GM12878 (cell line): Measurements from ENCODE around the gene HAPLN2. TPM values are rescaled to one million over a fixed set of nuclear protein-coding genes. Genes with fewer than 3 reads are reported as not detected.

Experiments used
- ATAC-seq: fragments of 200-7000 bp; cut with Tn5 transposase; 3 replicates; pipeline ENCODE4 v1.9.1; 2020; ENCODE audit warnings: mild to moderate bottlenecking, moderate library complexity
- BruUV-seq: library from RNA; stranded (reverse); fragments of 400-500 nt; replicated peaks from 2 replicates; lab custom pipeline; 2021; lab: Mats Ljungman, UMichigan
- CTCF ChIA-PET: fragments of 300-600 bp; sonication (Branson Sonifier 250); formaldehyde crosslinking; extraction: SDS; loops from one replicate; lab custom pipeline; 2021; ENCODE audit warnings: inconsistent platforms; lab: Yijun Ruan, JAX
- POLR2A ChIA-PET: fragments of 350-600 bp; formaldehyde crosslinking; extraction: SDS; loops from one replicate; lab custom pipeline; 2021; ENCODE audit warnings: inconsistent platforms; lab: Charles Lee
- RAD21 ChIA-PET: fragments of 300-600 bp; sonication (Branson Sonifier 250); formaldehyde crosslinking; loops from one replicate; lab custom pipeline; 2023; ENCODE audit warnings: antibody characterized with exemption; ENCODE audit not compliant: unreplicated experiment; lab: Charles Lee
- SMC1A ChIA-PET: fragments of 300-600 bp; sonication (Branson Sonifier 250); formaldehyde crosslinking; loops from one replicate; lab custom pipeline; 2023; ENCODE audit not compliant: unreplicated experiment, uncharacterized antibody; lab: Charles Lee
- DNase-seq: peaks from one replicate; pipeline ENCODE4 v3.0.0-alpha.2; 2011; ENCODE audit warnings: low read depth, low spot score
- FAIRE-seq: peaks from 3 replicates; lab custom pipeline; 2011; peaks lifted over from hg19 to GRCh38; lab: Jason Lieb, UNC
- H2AFZ ChIP-seq: 2 replicates; pipeline ENCODE4 v1.6.0; 2011; ENCODE audit warnings: low read depth, low read length, control low read depth; ENCODE audit not compliant: control insufficient read depth
- H3K27ac ChIP-seq: 2 replicates; pipeline ENCODE4 v1.5.1; 2011; ENCODE audit warnings: control low read depth; ENCODE audit not compliant: control insufficient read depth, insufficient read depth
- H3K27me3 ChIP-seq, 2 experiments: replicated peaks in 1 of 2; 2 replicates each; pipeline versions ENCODE4 v1.6.0 to v1.6.1; 2011; ENCODE audit warnings: low read length in 1 of 2; ENCODE audit not compliant: control insufficient read depth in 2 of 2, insufficient read depth in 2 of 2
- H3K36me3 ChIP-seq, 2 experiments: 2 replicates each; pipeline ENCODE4 v1.5.1; 2011; ENCODE audit warnings: low read length in 1 of 2; ENCODE audit not compliant: control insufficient read depth in 2 of 2, insufficient read depth in 2 of 2
- H3K4me1 ChIP-seq: 2 replicates; pipeline ENCODE4 v1.6.1; 2011; ENCODE audit warnings: mild to moderate bottlenecking, low read length, moderate library complexity, mixed read lengths; ENCODE audit not compliant: control insufficient read depth, insufficient read depth
- H3K4me2 ChIP-seq: 2 replicates; pipeline ENCODE4 v1.6.0; 2011; ENCODE audit warnings: control low read depth; ENCODE audit not compliant: control insufficient read depth, insufficient read depth
- H3K4me3 ChIP-seq: fragments of 200-600 bp; sonication (generic); 2 replicates; pipeline ENCODE4 v1.5.1; 2016
- H3K79me2 ChIP-seq: 2 replicates; pipeline ENCODE4 v1.6.0; 2011; ENCODE audit warnings: low read length; ENCODE audit not compliant: control insufficient read depth, insufficient read depth
- H3K9ac ChIP-seq: 2 replicates; pipeline ENCODE4 v1.8.0; 2011; ENCODE audit warnings: low read length, control low read depth, mixed read lengths; ENCODE audit not compliant: control insufficient read depth, insufficient read depth
- H3K9me3 ChIP-seq: replicated peaks from 3 replicates; pipeline ENCODE4 v1.5.1; 2011; ENCODE audit warnings: mild to moderate bottlenecking, low read length; ENCODE audit not compliant: control insufficient read depth, insufficient read depth
- H4K20me1 ChIP-seq: 2 replicates; pipeline ENCODE4 v1.6.0; 2011; ENCODE audit not compliant: control insufficient read depth, insufficient read depth
- CHD2 ChIP-seq: IDR thresholded peaks from 2 replicates; pipeline ENCODE4 v1.6.1; 2011; ENCODE audit warnings: low read depth, low read length, improper control_type of control experiment, borderline replicate concordance
- NR2F1 ChIP-seq: fragments of 450-650 bp; conservative IDR thresholded peaks from 2 replicates; pipeline ENCODE4 v1.6.1; 2017; ENCODE audit warnings: mild to moderate bottlenecking
- PAX5 ChIP-seq: IDR thresholded peaks from 2 replicates; pipeline ENCODE4 v1.6.1; 2011; ENCODE audit warnings: low read depth, low read length, borderline replicate concordance
- RAD51 ChIP-seq: fragments of 450-650 bp; IDR thresholded peaks from 2 replicates; pipeline ENCODE4 v1.6.1; 2016; ENCODE audit warnings: moderate library complexity, mild to moderate bottlenecking, inconsistent platforms
- SMAD1 ChIP-seq: fragments of 450-650 bp; IDR thresholded peaks from 2 replicates; pipeline ENCODE4 v1.6.1; 2018; ENCODE audit warnings: mild to moderate bottlenecking, low read depth; ENCODE audit not compliant: partially characterized antibody
- SREBF2 ChIP-seq: IDR thresholded peaks from 2 replicates; pipeline ENCODE4 v1.6.1; 2012; ENCODE audit warnings: mild to moderate bottlenecking, low read length
- SUZ12 ChIP-seq: fragments of 200-600 bp; sonication (generic); IDR thresholded peaks from one replicate; pipeline ENCODE4 v1.6.1; 2018; ENCODE audit warnings: antibody characterized with exemption, mild to moderate bottlenecking; ENCODE audit not compliant: unreplicated experiment
- ZBED1 ChIP-seq: IDR thresholded peaks from 2 replicates; pipeline ENCODE4 v1.6.1; 2016; ENCODE audit warnings: borderline replicate concordance
- ZNF217 ChIP-seq: fragments of 450-650 bp; IDR thresholded peaks from 2 replicates; pipeline ENCODE4 v1.6.1; 2017; ENCODE audit warnings: antibody characterized with exemption, mild to moderate bottlenecking
- ZZZ3 ChIP-seq: IDR thresholded peaks from 2 replicates; pipeline ENCODE4 v1.6.1; 2011; ENCODE audit warnings: low read depth; ENCODE audit not compliant: control insufficient read depth, insufficient read length
- WGBS: methylation state at CpG from one replicate; pipeline ENCODE4 v1.1.6; 2016; ENCODE audit warnings: low lambda C conversion rate; ENCODE audit not compliant: insufficient replicate concordance, insufficient coverage; ENCODE audit errors: missing lambda C conversion rate; 5-methylcytosine and 5-hydroxymethylcytosine counted together
- in situ Hi-C: fragments of 300-500 bp; cut with MboI; formaldehyde crosslinking; loops from 9 replicates; pipeline ENCODE4 v1.14.3; 2018; ENCODE audit warnings: mixed read lengths
- intact Hi-C: fragments of 100-400 bp; cut with micrococcal nuclease; formaldehyde crosslinking; loops from one replicate; pipeline ENCODE4 v1.14.2; 2022; ENCODE audit not compliant: unreplicated experiment
- polyA plus RNA-seq, 11 experiments: library from polyadenylated mRNA; depleted of rRNA in 4 of 11; unstranded in 6 of 11; stranded (reverse) in 5 of 11; fragments of >200 nt; fragmentation: Nextera tagmentation in 4 of 11; fragmentation: Illumina TruSeq in 1 of 11; extraction: Ambion mirVana in 4 of 11; extraction: Trizol in 1 of 11; gene quantifications; 1 replicate in 1 of 11; 2 replicates in 10 of 11; pipeline versions ENCODE4 v1.2.1 to v1.2.3, GENCODE V29; 2011 to 2016; ENCODE audit warnings: inconsistent platforms in 2 of 11, missing spikeins in 2 of 11, low read depth in 1 of 11
- total RNA-seq, 4 experiments: library from RNA; depleted of rRNA in 3 of 4; stranded (reverse); fragments of >200 nt in 3 of 4; fragmentation: Illumina TruSeq in 1 of 4; extraction: Trizol in 1 of 4; gene quantifications; 2 replicates each; pipeline versions ENCODE4 v1.2.1 to v1.2.3, GENCODE V29; 2013 to 2021
- TF ChIP-seq, protein P1 (sequence below): IDR thresholded peaks from 2 replicates; pipeline ENCODE4 v1.6.1; 2011; ENCODE audit warnings: borderline replicate concordance, low read depth, mild to moderate bottlenecking, moderate library complexity, low read length; ENCODE audit not compliant: insufficient read depth, poor library complexity, severe bottlenecking
- TF ChIP-seq, protein P2 (sequence below): IDR thresholded peaks from 2 replicates; pipeline ENCODE4 v1.6.1; 2011; ENCODE audit warnings: mild to moderate bottlenecking, low read depth, low read length, moderate library complexity; ENCODE audit not compliant: insufficient replicate concordance
- TF ChIP-seq, protein P3 (sequence below): fragments of 450-650 bp; conservative IDR thresholded peaks from 2 replicates; pipeline ENCODE4 v1.6.1; 2017; ENCODE audit warnings: mild to moderate bottlenecking, moderate library complexity
- TF ChIP-seq, protein P4 (sequence below): IDR thresholded peaks from 2 replicates; pipeline ENCODE4 v1.6.1; 2012; ENCODE audit warnings: mild to moderate bottlenecking, low read depth, low read length

The HAPLN2 gene
- total and polyA plus RNA-seq, 10 of the 15 experiments (the other 5 are each of a cell fraction or from before 2014, with no cell fraction given), result 0.15 to 0.24 TPM; not detected in 8

DNA sequence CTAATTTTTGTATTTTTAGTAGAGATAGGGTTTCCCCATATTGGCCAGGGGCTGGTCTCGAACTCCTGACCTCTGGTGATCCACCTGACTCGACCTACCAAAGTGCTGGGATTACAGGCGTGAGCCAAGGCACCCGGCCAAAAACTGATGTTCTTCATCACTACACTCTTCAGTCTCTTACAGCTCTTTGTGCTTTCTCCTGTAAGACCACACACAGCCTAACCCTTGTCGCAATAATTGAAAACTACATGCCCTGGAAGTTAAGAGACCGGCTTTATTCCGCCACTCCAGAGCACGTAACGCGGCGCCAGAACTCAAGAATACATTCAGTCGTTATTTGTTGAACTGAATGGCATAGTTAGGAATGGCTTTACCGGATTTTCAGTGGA lies 18.5 kb upstream of the HAPLN2 start:
- DNase-seq (no peak), FAIRE-seq (peak; percentile 7)
- POLR2A ChIA-PET, result interaction anchor here (0.6 to 4.3 kb wide), 5 partner anchors 9 to 1406 kb away, joined by 3 to 39 read pairs (median 3); partner anchors contain the start of gene NAXE

More for the DNA sequence above, 18.5 kb upstream of the HAPLN2 start:
- intact Hi-C loops, result loop anchor here (5.0 to 10.0 kb wide), 2 partner anchors 93 to 116 kb away; no protein-coding TSS in a partner anchor
- no peaks in the 10 kb centered on the region for H4K20me1 ChIP-seq
- H3K9ac ChIP-seq, result peak overlapping the region; percentile 97
- peak overlapping the region; percentile 82 for H3K4me3 ChIP-seq
- peaks cover 32% of the 10 kb centered on the region for H3K79me2 ChIP-seq
- no peak for TF ChIP-seq CHD2
- TF ChIP-seq, protein P1, sequence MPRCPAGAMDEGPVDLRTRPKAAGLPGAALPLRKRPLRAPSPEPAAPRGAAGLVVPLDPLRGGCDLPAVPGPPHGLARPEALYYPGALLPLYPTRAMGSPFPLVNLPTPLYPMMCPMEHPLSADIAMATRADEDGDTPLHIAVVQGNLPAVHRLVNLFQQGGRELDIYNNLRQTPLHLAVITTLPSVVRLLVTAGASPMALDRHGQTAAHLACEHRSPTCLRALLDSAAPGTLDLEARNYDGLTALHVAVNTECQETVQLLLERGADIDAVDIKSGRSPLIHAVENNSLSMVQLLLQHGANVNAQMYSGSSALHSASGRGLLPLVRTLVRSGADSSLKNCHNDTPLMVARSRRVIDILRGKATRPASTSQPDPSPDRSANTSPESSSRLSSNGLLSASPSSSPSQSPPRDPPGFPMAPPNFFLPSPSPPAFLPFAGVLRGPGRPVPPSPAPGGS, result no peak
- TF ChIP-seq ZBED1, result no peak
- TF ChIP-seq SREBF2, result no peak
- TF ChIP-seq, protein P2, sequence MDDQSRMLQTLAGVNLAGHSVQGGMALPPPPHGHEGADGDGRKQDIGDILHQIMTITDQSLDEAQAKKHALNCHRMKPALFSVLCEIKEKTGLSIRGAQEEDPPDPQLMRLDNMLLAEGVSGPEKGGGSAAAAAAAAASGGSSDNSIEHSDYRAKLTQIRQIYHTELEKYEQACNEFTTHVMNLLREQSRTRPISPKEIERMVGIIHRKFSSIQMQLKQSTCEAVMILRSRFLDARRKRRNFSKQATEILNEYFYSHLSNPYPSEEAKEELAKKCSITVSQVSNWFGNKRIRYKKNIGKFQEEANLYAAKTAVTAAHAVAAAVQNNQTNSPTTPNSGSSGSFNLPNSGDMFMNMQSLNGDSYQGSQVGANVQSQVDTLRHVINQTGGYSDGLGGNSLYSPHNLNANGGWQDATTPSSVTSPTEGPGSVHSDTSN, result no peak
- TF ChIP-seq SMAD1, result no peak
- no peak for TF ChIP-seq RAD51
- TF ChIP-seq, protein P3, sequence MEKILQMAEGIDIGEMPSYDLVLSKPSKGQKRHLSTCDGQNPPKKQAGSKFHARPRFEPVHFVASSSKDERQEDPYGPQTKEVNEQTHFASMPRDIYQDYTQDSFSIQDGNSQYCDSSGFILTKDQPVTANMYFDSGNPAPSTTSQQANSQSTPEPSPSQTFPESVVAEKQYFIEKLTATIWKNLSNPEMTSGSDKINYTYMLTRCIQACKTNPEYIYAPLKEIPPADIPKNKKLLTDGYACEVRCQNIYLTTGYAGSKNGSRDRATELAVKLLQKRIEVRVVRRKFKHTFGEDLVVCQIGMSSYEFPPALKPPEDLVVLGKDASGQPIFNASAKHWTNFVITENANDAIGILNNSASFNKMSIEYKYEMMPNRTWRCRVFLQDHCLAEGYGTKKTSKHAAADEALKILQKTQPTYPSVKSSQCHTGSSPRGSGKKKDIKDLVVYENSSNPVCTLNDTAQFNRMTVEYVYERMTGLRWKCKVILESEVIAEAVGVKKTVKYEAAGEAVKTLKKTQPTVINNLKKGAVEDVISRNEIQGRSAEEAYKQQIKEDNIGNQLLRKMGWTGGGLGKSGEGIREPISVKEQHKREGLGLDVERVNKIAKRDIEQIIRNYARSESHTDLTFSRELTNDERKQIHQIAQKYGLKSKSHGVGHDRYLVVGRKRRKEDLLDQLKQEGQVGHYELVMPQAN, result no peak
- no peak for TF ChIP-seq NR2F1
- TF ChIP-seq, protein P4, sequence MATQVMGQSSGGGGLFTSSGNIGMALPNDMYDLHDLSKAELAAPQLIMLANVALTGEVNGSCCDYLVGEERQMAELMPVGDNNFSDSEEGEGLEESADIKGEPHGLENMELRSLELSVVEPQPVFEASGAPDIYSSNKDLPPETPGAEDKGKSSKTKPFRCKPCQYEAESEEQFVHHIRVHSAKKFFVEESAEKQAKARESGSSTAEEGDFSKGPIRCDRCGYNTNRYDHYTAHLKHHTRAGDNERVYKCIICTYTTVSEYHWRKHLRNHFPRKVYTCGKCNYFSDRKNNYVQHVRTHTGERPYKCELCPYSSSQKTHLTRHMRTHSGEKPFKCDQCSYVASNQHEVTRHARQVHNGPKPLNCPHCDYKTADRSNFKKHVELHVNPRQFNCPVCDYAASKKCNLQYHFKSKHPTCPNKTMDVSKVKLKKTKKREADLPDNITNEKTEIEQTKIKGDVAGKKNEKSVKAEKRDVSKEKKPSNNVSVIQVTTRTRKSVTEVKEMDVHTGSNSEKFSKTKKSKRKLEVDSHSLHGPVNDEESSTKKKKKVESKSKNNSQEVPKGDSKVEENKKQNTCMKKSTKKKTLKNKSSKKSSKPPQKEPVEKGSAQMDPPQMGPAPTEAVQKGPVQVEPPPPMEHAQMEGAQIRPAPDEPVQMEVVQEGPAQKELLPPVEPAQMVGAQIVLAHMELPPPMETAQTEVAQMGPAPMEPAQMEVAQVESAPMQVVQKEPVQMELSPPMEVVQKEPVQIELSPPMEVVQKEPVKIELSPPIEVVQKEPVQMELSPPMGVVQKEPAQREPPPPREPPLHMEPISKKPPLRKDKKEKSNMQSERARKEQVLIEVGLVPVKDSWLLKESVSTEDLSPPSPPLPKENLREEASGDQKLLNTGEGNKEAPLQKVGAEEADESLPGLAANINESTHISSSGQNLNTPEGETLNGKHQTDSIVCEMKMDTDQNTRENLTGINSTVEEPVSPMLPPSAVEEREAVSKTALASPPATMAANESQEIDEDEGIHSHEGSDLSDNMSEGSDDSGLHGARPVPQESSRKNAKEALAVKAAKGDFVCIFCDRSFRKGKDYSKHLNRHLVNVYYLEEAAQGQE, result no peak
- no peak for TF ChIP-seq ZNF217
- no peak for TF ChIP-seq SUZ12
- no peak for TF ChIP-seq ZZZ3
- no peak for TF ChIP-seq PAX5
- CTCF ChIA-PET, result interaction anchor here (0.8 to 5.0 kb wide), 11 partner anchors 8 to 374 kb away, joined by 3 to 49 read pairs (median 5); partner anchors contain the start of genes NAXE and TTC24
- H3K9me3 ChIP-seq, result no peaks in the 10 kb centered on the region
- TSS peak; percentile 72 for BruUV-seq
- H3K27ac ChIP-seq, result peak overlapping the region; percentile 93
- peak overlapping the region; percentile 100 for H2AFZ ChIP-seq
- peaks cover 9% of the 10 kb centered on the region for H3K4me1 ChIP-seq
- in situ Hi-C loops, result loop anchor here (10.0 kb wide), 1 partner anchor 146 kb away; no protein-coding TSS in a partner anchor
- SMC1A ChIA-PET, result interaction anchor here (0.8 to 7.7 kb wide), 8 partner anchors 9 to 155 kb away, joined by 3 to 47 read pairs (median 4); partner anchors contain the start of gene NAXE
- H3K27me3 ChIP-seq, result no peaks in the 10 kb centered on the region
- peak overlapping the region; percentile 97 for H3K4me2 ChIP-seq
- peaks cover 17 to 19% of the 10 kb centered on the region in 2 experiments; a peak in 3 of 4 replicates for H3K36me3 ChIP-seq
- WGBS, result under 1% methylated on average over 13 of the region's 13 CpGs
- RAD21 ChIA-PET, result interaction anchor here (0.8 to 3.2 kb wide), 7 partner anchors 9 to 143 kb away, joined by 3 to 18 read pairs (median 4); partner anchors contain the start of gene NAXE
- ATAC-seq, result peak; percentile 6
